ENCODE measurements around the gene SLAMF9. TPM values are rescaled to one million over a fixed set of nuclear protein-coding genes. Genes with fewer than 3 reads are reported as not detected.

Gene SLAMF9
- total and polyA plus RNA-seq, 2 of the 8 experiments (the other 6 are each of a cell fraction or from before 2014, with no cell fraction given): not detected

GRCh38 chr1:159965263-159965662 is 11.2 kb upstream of the SLAMF9 start (continued):
- TF ChIP-seq ATF3 (IDR thresholded peaks at IDR 0.05; ENCODE audit: insufficient read depth, low read depth, low read length) (no peak), SIN3A (conservative IDR thresholded peaks at IDR 0.05 in 1 of 2, IDR thresholded peaks at IDR 0.05 in 1 of 2; ENCODE audit: low read depth in 1 of 2, low read length in 2 of 2) (no peak)

Data from H1 (cell line).